ENCODE data around the gene SLC30A4. TPM values are rescaled to one million over a fixed set of nuclear protein-coding genes. Genes with fewer than 3 reads are reported as not detected.

SLC30A4 gene
- total and polyA plus RNA-seq, 8 donors, result 0.80 to 2.2 (median 1.4) TPM

- Histone ChIP-seq H3K27ac (no peak overlapping the region), H3K27me3 (no peaks in the 10 kb centered on the region), H3K9me3 (no peaks in the 10 kb centered on the region), H3K4me1 (peaks cover 0 to 30% (median 0%) of the 10 kb centered on the region in 3 donors), H3K36me3 (no peaks in the 10 kb centered on the region), H3K4me3 (peak overlapping the region in 1 of 4 donors; percentile 39)
- FAIRE-seq (no peak), DNase-seq (no peak), ATAC-seq (no peak)
- intact Hi-C loops (cut with DNase I), result loop anchor here in 1 of 3 donors (10.0 kb wide), 1 partner anchor 164 kb away; no protein-coding TSS in a partner anchor
- no peak for TF ChIP-seq CTCF (IDR thresholded peaks at IDR 0.05)
- 94% methylated on average over 6 of the region's 6 CpGs for WGBS, 2 donors
These were observed 71.3 kb downstream of the SLC30A4 start for GRCh38 chr15:45451265-45451664.

DNA sequence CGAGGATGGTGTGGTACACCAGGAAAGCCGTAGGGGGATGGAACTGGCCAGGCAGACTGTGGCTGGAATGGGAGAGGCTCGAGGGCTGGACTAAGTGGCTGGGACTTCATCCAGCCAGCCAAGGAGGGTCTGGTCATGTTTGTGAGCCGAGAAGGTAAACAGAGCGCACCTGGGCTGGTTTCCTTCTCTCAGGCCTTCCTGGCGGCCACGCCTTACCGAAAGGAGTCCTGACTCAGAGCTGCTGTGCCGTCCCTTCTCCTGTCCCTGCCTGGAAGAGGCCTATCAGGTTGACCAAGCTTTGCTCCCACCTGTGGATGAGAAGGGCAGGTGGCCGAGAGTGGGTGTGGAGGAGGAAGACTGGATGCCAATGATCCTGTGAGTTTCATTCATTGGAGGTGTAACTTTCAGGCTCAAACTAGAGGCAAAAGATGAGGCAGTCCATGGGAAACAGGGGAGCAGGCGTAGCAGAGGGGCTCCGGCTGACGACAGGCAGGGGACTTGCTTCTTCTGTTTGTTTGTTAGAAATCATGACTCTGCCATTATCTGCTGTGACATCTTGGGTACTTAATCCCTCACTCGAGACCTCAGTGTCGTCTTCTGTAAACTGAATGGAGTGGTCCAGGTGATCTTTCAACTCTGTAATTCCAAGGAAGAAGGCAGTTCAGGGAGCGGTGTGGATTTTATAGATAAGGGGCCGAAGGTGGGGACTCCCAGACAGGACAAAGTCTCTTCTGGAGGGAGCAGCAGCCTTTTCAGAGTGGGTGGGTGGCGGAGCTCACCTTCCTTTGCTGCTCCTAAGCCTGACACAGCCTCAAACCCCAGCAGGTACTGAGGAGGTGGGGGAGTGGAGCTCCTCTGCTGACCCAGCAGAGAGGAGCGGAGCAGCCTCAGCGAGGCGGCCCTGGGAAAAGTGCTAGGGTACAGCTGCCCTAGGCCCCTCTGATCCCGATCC lies 72.4 kb downstream of the SLC30A4 start:
- DNase-seq, result peak; percentile 66 to 88 (median 76)
- no peaks in the 10 kb centered on the region for H3K9me3 ChIP-seq
- WGBS, 2 donors, result 61 to 65% methylated on average over 22 of the region's 22 CpGs
- H3K4me3 ChIP-seq, result peak overlapping the region in 2 of 4 donors; percentile 12 to 39
- H3K4me1 ChIP-seq, result peaks cover 0 to 32% (median 0%) of the 10 kb centered on the region in 3 donors
- H3K27me3 ChIP-seq, result no peaks in the 10 kb centered on the region
- ATAC-seq, result peak; percentile 64 to 80 (median 80)
- TF ChIP-seq CTCF (IDR thresholded peaks at IDR 0.05), result no peak
- H3K27ac ChIP-seq, result peak overlapping the region in 2 of 4 donors; percentile 66 to 89
- H3K36me3 ChIP-seq, result no peaks in the 10 kb centered on the region
- no peak for FAIRE-seq
- intact Hi-C loops (cut with DNase I), result loop anchor here in 1 of 3 donors (10.0 kb wide), 1 partner anchor 165 kb away; no protein-coding TSS in a partner anchor

- Histone ChIP-seq H3K4me3 (peak overlapping the region in 1 of 4 donors; percentile 39), H3K27ac (peak overlapping the region in 2 of 4 donors; percentile 66 to 89), H3K36me3 (no peaks in the 10 kb centered on the region), H3K4me1 (peaks cover 0 to 35% (median 0%) of the 10 kb centered on the region in 3 donors), H3K9me3 (no peaks in the 10 kb centered on the region), H3K27me3 (no peaks in the 10 kb centered on the region)
- FAIRE-seq (no peak), ATAC-seq (peak in 1 of 4 donors; percentile 4), DNase-seq (no peak)
- intact Hi-C loops (cut with DNase I), result no loop called here
- no peak for TF ChIP-seq CTCF (IDR thresholded peaks at IDR 0.05)
- 42 to 51% methylated on average over 4 of the region's 4 CpGs for WGBS, 2 donors
These were observed 73.2 kb downstream of the SLC30A4 start for GRCh38 chr15:45449395-45449794.

- FAIRE-seq, result no peak
- Histone ChIP-seq H3K9me3 (no peaks in the 10 kb centered on the region), H3K4me3 (no peak overlapping the region), H3K4me1 (peaks cover 0 to 35% (median 0%) of the 10 kb centered on the region in 3 donors), H3K27ac (peak overlapping the region in 2 of 4 donors; percentile 66 to 89), H3K36me3 (no peaks in the 10 kb centered on the region), H3K27me3 (no peaks in the 10 kb centered on the region)
- intact Hi-C loops (cut with DNase I), result no loop called here
- DNase-seq, result peak in 2 of 6 donors; percentile 42
- WGBS, 2 donors, result 80 to 89% methylated on average over 13 of the region's 13 CpGs
- ATAC-seq, result peak in 1 of 4 donors; percentile 3
- TF ChIP-seq CTCF (IDR thresholded peaks at IDR 0.05), result no peak
These were observed 74.3 kb downstream of the SLC30A4 start for GRCh38 chr15:45448066-45448915.
